K562 (cell line): ENCODE data around the gene PPP1R3C. TPM values are rescaled to one million over a fixed set of nuclear protein-coding genes. Genes with fewer than 3 reads are reported as not detected.

ENCODE experiments used
- ATAC-seq: fragments of 200-7000 bp; cut with Tn5 transposase; 3 replicates; pipeline ENCODE4 v1.9.1; 2020; ENCODE audit warnings: moderate library complexity
- BruUV-seq: library from RNA; stranded (reverse); fragments of 400-500 nt; replicated peaks from 2 replicates; lab custom pipeline; 2021; lab: Mats Ljungman, UMichigan
- CTCF ChIA-PET: fragments of 300-600 bp; formaldehyde crosslinking; extraction: SDS; loops from one replicate; lab custom pipeline; 2021; ENCODE audit warnings: low intra/inter-chr PET ratio; lab: Yijun Ruan, JAX
- POLR2A ChIA-PET: fragments of 300-600, 350-650 bp; sonication (Branson Sonifier 250); formaldehyde crosslinking; extraction: SDS; loops from one replicate; lab custom pipeline; 2021; ENCODE audit warnings: antibody characterized with exemption, inconsistent platforms; lab: Yijun Ruan, JAX
- DNase-seq, 4 experiments: peaks; one replicate each; pipeline versions ENCODE4 v3.0.0 to v3.0.0-alpha.2; 2011 to 2018; ENCODE audit warnings: low spot score in 3 of 4, mixed read lengths in 3 of 4; ENCODE audit errors: extremely low read depth in 1 of 4
- FAIRE-seq: peaks from 2 replicates; lab custom pipeline; 2011; peaks lifted over from hg19 to GRCh38; lab: Jason Lieb, UNC
- H2AFZ ChIP-seq: 2 replicates; pipeline ENCODE4 v1.6.0; 2011; ENCODE audit warnings: low read depth, low read length, control low read depth, inconsistent platforms
- H3K27ac ChIP-seq: fragments of 200-600 bp; 3 replicates; pipeline ENCODE4 v1.8.0; 2011; ENCODE audit warnings: low read depth, mild to moderate bottlenecking, control low read depth, inconsistent platforms, low read length, moderate library complexity, mixed read lengths; ENCODE audit errors: extremely low read depth
- H3K27me3 ChIP-seq, 2 experiments: fragments of 300-600 bp in 1 of 2; 2 replicates in 1 of 2; 3 replicates in 1 of 2; pipeline versions ENCODE4 v1.6.0 to v1.8.0; 2011; ENCODE audit warnings: inconsistent platforms in 2 of 2, low read length in 2 of 2, mild to moderate bottlenecking in 1 of 2, mixed read lengths in 1 of 2, moderate library complexity in 1 of 2; ENCODE audit not compliant: control insufficient read depth in 2 of 2, insufficient read depth in 2 of 2
- H3K36me3 ChIP-seq: fragments of 300-600 bp; 3 replicates; pipeline ENCODE4 v1.8.0; 2011; ENCODE audit warnings: mild to moderate bottlenecking, low read length, inconsistent platforms; ENCODE audit not compliant: control insufficient read depth, insufficient read depth
- H3K4me1 ChIP-seq, 2 experiments: fragments of 200-600 bp in 1 of 2; replicated peaks in 1 of 2; 2 replicates in 1 of 2; 3 replicates in 1 of 2; pipeline versions ENCODE4 v1.5.1 to v1.8.0; 2011; ENCODE audit warnings: inconsistent platforms in 2 of 2, low read length in 2 of 2, mild to moderate bottlenecking in 1 of 2, mixed read lengths in 1 of 2, moderate library complexity in 1 of 2; ENCODE audit not compliant: control insufficient read depth in 2 of 2, insufficient read depth in 2 of 2
- H3K4me2 ChIP-seq: 2 replicates; pipeline ENCODE4 v1.6.1; 2011; ENCODE audit warnings: low read length, control low read depth, inconsistent platforms, mixed read lengths; ENCODE audit not compliant: insufficient read depth
- H3K4me3 ChIP-seq: fragments of 200-600 bp; sonication (generic), shearing (Covaris generic); 2 replicates; pipeline ENCODE4 v1.5.1; 2016; ENCODE audit warnings: control low read depth, inconsistent platforms
- H3K79me2 ChIP-seq: fragments of 200-600 bp; 3 replicates; pipeline ENCODE4 v1.8.0; 2011; ENCODE audit warnings: low read length, inconsistent platforms; ENCODE audit not compliant: control insufficient read depth, insufficient read depth
- H3K9ac ChIP-seq, 2 experiments: 2 replicates each; pipeline versions ENCODE4 v1.6.0 to v1.6.1; 2011; ENCODE audit warnings: low read depth in 2 of 2, low read length in 2 of 2, control low read depth in 1 of 2, inconsistent platforms in 1 of 2, mild to moderate bottlenecking in 1 of 2, mixed read lengths in 1 of 2; ENCODE audit not compliant: insufficient read depth in 1 of 2
- H3K9me1 ChIP-seq: one replicate; pipeline ENCODE4 v1.6.0; 2011; ENCODE audit warnings: inconsistent platforms, mild to moderate bottlenecking, low read length, moderate library complexity; ENCODE audit not compliant: control insufficient read depth, insufficient read depth
- H3K9me3 ChIP-seq: replicated peaks from 2 replicates; pipeline ENCODE4 v1.5.1; 2011; ENCODE audit warnings: low read depth, low read length, inconsistent platforms; ENCODE audit not compliant: control insufficient read depth, insufficient read depth
- H4K20me1 ChIP-seq: replicated peaks from 2 replicates; pipeline ENCODE4 v1.6.1; 2011; ENCODE audit warnings: low read length, inconsistent platforms, mixed read lengths; ENCODE audit not compliant: control insufficient read depth, insufficient read depth
- ASH1L ChIP-seq: fragments of 450-650 bp; IDR thresholded peaks from 2 replicates; pipeline ENCODE4 v1.6.1; 2018; ENCODE audit warnings: borderline replicate concordance, mild to moderate bottlenecking, low read depth; ENCODE audit not compliant: partially characterized antibody
- CBFA2T2 ChIP-seq: fragments of 450-650 bp; conservative IDR thresholded peaks from 2 replicates; pipeline ENCODE4 v1.6.1; 2017; ENCODE audit warnings: mild to moderate bottlenecking
- CBX3 ChIP-seq, 2 experiments: IDR thresholded peaks; 1 replicate in 1 of 2; 2 replicates in 1 of 2; pipeline ENCODE4 v1.6.1; 2012; ENCODE audit warnings: inconsistent platforms in 2 of 2, low read length in 2 of 2, borderline replicate concordance in 1 of 2, control low read depth in 1 of 2
- HIVEP1 ChIP-seq: fragments of 250-450 bp; sonication (Bioruptor Pico); IDR thresholded peaks from 2 replicates; pipeline ENCODE4 v1.4.0; 2020; ENCODE audit warnings: mild to moderate bottlenecking
- MEF2D ChIP-seq: conservative IDR thresholded peaks from 2 replicates; pipeline ENCODE4 v1.6.1; 2016; ENCODE audit warnings: low read depth, missing genetic modification characterization, missing compliant biosample characterization
- PCBP1 ChIP-seq: fragments of 200-400 bp; formaldehyde crosslinking; IDR thresholded peaks from 2 replicates; pipeline ENCODE4 v1.6.1; 2018; ENCODE audit warnings: mild to moderate bottlenecking, low read depth, low read length; ENCODE audit not compliant: poor library complexity, severe bottlenecking
- PRDM10 ChIP-seq: fragments of 450-650 bp; IDR thresholded peaks from 2 replicates; pipeline ENCODE4 v1.6.1; 2018; ENCODE audit not compliant: partially characterized antibody
- ZNF668 ChIP-seq: fragments of 250-450 bp; sonication (Bioruptor Pico); IDR thresholded peaks from 2 replicates; pipeline ENCODE4 v1.8.0; 2022; ENCODE audit warnings: mild to moderate bottlenecking, inconsistent platforms
- WGBS: fragments of 100-300 bp; shearing (Covaris generic); methylation state at CpG from one replicate; pipeline ENCODE4 v1.1.6; 2016; ENCODE audit warnings: low coverage, mixed read lengths; ENCODE audit not compliant: insufficient coverage; ENCODE audit errors: missing lambda C conversion rate; 5-methylcytosine and 5-hydroxymethylcytosine counted together
- in situ Hi-C: fragments of 300-500 bp; cut with MboI; formaldehyde crosslinking; loops from 4 replicates; pipeline ENCODE4 v1.15.0; 2018; ENCODE audit warnings: inconsistent platforms, mixed read lengths
- intact Hi-C: fragments of 100-400 bp; cut with micrococcal nuclease; formaldehyde crosslinking; loops from 2 replicates; pipeline ENCODE4 v1.14.2; 2022
- polyA plus RNA-seq, 8 experiments: library from polyadenylated mRNA; depleted of rRNA in 4 of 8; stranded (reverse) in 5 of 8; unstranded in 3 of 8; fragments of >200 nt; fragmentation: Nextera tagmentation in 2 of 8; fragmentation: Illumina TruSeq in 1 of 8; extraction: Ambion mirVana in 2 of 8; extraction: Trizol in 1 of 8; gene quantifications; 2 replicates each; pipeline versions ENCODE4 v1.2.1 to v1.2.3, GENCODE V29; 2011 to 2014; ENCODE audit warnings: inconsistent platforms in 1 of 8, missing spikeins in 1 of 8
- total RNA-seq, 7 experiments: library from RNA; depleted of rRNA in 6 of 7; stranded (reverse); fragments of >200 nt in 6 of 7; fragmentation: Illumina TruSeq in 2 of 7; extraction: Trizol in 2 of 7; gene quantifications; 2 replicates each; pipeline versions ENCODE4 v1.2.1 to v1.2.3, GENCODE V29; 2011 to 2021; ENCODE audit warnings: low replicate concordance in 1 of 7

The PPP1R3C gene
- total and polyA plus RNA-seq, 9 of the 15 experiments (the other 6 are each of a cell fraction or from before 2014, with no cell fraction given), result 0.06 to 0.24 (median 0.12) TPM; not detected in 3

DNA sequence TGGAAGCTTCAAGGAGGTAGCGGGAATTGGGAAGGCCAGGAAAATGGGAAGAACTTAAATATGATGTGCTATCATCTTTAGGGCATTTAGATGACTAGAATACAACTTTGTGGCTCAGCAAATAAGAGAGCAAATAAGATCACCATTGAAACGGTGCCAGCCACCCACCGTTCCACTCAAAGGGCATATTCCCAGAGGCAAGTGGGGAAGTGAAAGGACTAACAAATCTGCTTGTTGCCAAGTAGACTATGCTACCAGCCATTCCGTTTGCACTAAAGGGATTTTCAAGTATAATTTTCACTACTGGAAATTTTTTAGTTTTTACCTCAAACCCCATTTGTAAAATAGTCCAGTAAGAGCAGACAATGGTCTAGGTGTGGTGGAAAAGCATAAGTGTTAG is 4.0 kb upstream of the PPP1R3C start:
- Histone ChIP-seq H4K20me1 (no peaks in the 10 kb centered on the region), H3K9me3 (no peaks in the 10 kb centered on the region), H3K27ac (no peak overlapping the region), H3K4me1 (no peaks in the 10 kb centered on the region; a peak in 2 of 5 replicates), H3K79me2 (no peaks in the 10 kb centered on the region), H3K9ac (no peak overlapping the region), H3K27me3 (no peaks in the 10 kb centered on the region), H2AFZ (no peak overlapping the region), H3K9me1 (no peaks in the 10 kb centered on the region), H3K4me2 (no peak overlapping the region), H3K36me3 (no peaks in the 10 kb centered on the region), H3K4me3 (no peak overlapping the region)
- no peak for DNase-seq
- no peak for FAIRE-seq
- 52% methylated on average over 4 of the region's 4 CpGs for WGBS
- intact Hi-C loops (loop anchor here (5.0 kb wide), 1 partner anchor 230 kb away; no protein-coding TSS in a partner anchor), in situ Hi-C loops (loop anchor here (5.0 kb wide), 2 partner anchors 55 to 80 kb away; no protein-coding TSS in a partner anchor)
- no peak for ATAC-seq
- no peak for TF ChIP-seq PCBP1
- no TSS peak for BruUV-seq
- CTCF ChIA-PET, result interaction anchor here (0.7 to 1.4 kb wide), 2 partner anchors 85 to 247 kb away, joined by 3 to 4 read pairs; no protein-coding TSS in a partner anchor
- POLR2A ChIA-PET, result no interaction called here

DNA sequence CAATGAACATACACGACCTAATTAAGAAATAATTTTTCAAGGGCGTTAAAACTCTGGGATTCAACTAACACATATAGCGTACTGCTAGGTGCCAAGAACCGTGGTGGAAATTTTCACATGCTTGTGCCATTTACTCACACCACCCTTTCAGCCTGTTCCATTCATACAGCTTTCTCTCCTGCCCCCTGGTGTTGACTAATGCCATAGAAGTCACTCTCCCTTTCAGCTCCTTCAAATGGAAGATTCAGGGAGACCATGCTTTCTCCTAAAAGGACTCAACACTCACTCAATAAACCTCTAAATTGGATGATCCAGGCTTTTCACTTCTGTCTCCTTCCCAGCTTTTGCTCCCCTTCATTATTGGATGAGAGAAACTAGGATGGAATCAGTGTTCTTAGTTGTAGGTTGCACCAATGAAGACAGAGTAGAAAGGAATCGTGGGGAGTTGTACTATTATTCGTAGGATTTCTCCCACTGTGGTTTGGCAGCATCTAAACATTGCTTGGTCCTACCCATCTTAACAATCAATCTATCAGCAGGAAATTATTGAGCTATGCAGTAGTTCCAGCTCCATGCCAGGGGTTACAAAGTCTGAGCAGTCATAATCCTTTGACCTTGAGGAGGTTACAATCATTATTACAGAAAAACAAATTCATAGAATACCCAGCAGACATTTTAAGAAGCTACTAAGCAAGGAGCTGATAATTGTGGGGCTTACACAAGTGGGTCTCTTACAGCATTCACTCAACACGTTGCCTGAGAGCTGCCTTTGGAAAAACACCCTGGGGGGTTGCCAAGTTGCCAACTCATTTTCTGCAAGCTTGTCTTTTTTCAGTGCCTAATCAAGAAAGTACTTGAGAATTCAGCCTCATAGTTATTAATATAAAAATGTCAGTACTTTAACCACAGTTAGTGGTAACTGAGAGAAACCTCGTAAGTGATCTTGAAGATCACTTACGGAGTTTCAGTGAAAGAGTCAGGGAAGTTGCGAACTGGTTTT is 2.8 kb upstream of the PPP1R3C start:
- Histone ChIP-seq H3K9me1 (no peaks in the 10 kb centered on the region), H3K4me2 (no peak overlapping the region), H3K4me1 (peaks cover under 1 to 5% of the 10 kb centered on the region in 2 experiments; a peak in 4 of 5 replicates), H3K9me3 (no peaks in the 10 kb centered on the region), H3K36me3 (no peaks in the 10 kb centered on the region), H3K4me3 (no peak overlapping the region), H3K27me3 (no peaks in the 10 kb centered on the region), H3K27ac (no peak overlapping the region), H4K20me1 (no peaks in the 10 kb centered on the region), H2AFZ (peak overlapping the region; percentile 91), H3K79me2 (peaks cover 5% of the 10 kb centered on the region; the same call in 2 of the 3 replicates), H3K9ac (no peak overlapping the region)
- BruUV-seq, result no TSS peak
- ChIA-PET CTCF (interaction anchor here (0.7 to 2.8 kb wide), 4 partner anchors 59 to 246 kb away, joined by 3 to 21 read pairs (median 8); no protein-coding TSS in a partner anchor), POLR2A (interaction anchor here (1.0 kb wide), 1 partner anchor 9 kb away, joined by 4 read pairs; no protein-coding TSS in a partner anchor)
- in situ Hi-C loops, result loop anchor here (5.0 kb wide), 2 partner anchors 57 to 78 kb away; no protein-coding TSS in a partner anchor
- intact Hi-C loops, result loop anchor here (1.0 to 5.0 kb wide), 7 partner anchors 27 to 337 kb away; no protein-coding TSS in a partner anchor
- FAIRE-seq, result peak; percentile 91
- ATAC-seq, result peak; percentile 90
- peak; percentile 43 to 78 (median 57) for DNase-seq
- WGBS, result 46% methylated on average over 9 of the region's 10 CpGs
- TF ChIP-seq MEF2D (no peak), ZNF668 (no peak), HIVEP1 (CRISPR knock-in tag) (no peak), CBX3 (IDR thresholded peaks at IDR 0.05; ENCODE audit: borderline replicate concordance in 1 of 2, low read length in 2 of 2) (0 out of 3 replicates have a peak, but pooled peaks of 1 of the 2 experiments have one; percentile 48), CBFA2T2 (no peak), PRDM10 (peak; percentile 64), ASH1L (no peak)
